PFSK-1 (cell line): ENCODE results near the gene HSD17B11.

Experiments
- REST ChIP-seq, 2 experiments: IDR thresholded peaks; 2 replicates each; pipeline versions ENCODE4 v1.6.1 to v1.8.0; 2011 to 2012; ENCODE audit warnings: low read depth in 2 of 2, low read length in 2 of 2, control low read depth in 1 of 2, inconsistent platforms in 1 of 2, mild to moderate bottlenecking in 1 of 2, moderate library complexity in 1 of 2; ENCODE audit not compliant: insufficient read depth in 1 of 2
- SIN3A ChIP-seq: IDR thresholded peaks from 2 replicates; pipeline ENCODE4 v1.6.1; 2012; ENCODE audit warnings: mild to moderate bottlenecking, low read length, moderate library complexity, borderline replicate concordance; ENCODE audit not compliant: insufficient read depth

GRCh38 chr4:87420276-87420830, 29.4 kb upstream of the HSD17B11 start:
- TF ChIP-seq REST (IDR thresholded peaks at IDR 0.05; ENCODE audit: insufficient read depth in 1 of 2, low read depth in 2 of 2, low read length in 2 of 2) (no peak), SIN3A (no peak)
